ENCODE data around the gene FAAP20.
"Not testable (repeated sequence)": the region's sequence is repeated elsewhere in the genome, so short reads cannot be mapped to it uniquely, and the experiment has no call there.

Gene FAAP20

DNA sequence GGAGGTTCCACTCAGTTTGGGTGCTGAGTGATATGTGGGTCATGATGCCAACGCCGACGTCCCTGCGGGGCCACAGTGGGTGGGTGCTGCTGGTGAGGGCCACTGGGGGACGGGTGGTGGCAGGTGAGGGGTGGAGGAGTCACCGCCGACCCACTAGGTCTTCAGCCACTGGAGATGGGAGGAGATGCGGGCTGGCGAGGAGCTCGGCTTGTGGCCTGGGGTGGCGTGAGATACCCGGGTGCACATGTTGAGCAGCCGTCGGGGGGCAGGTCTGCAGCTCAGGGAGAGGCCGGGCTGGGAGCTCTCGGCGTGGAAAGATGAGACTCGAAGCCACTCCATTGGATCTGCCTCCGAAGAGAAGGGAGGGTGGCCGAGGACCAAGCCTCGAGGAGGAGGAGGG, 40.5 kb downstream of the FAAP20 start:
- DNase-seq = no peak

DNA sequence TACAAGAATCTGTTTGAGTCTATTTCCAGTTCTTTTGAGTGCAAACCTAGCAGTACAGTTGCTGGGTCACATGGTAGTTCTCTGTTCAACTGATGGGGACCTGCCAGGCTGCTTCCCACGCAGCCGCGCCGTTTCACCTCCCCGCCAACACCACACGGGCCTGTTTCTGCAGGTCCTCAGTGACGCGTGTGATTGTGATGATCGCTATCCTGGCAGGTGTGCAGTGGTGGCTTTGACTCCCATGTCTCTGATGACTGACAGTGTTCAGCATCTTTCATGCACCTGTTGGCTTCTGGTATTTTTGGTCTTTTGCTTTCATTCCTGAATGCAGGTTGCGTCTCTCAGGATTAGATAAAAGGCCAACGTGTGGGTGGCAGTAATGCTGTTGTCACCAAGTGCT, 41.6 kb downstream of the FAAP20 start:
- DNase-seq = peak; percentile 39

DNA sequence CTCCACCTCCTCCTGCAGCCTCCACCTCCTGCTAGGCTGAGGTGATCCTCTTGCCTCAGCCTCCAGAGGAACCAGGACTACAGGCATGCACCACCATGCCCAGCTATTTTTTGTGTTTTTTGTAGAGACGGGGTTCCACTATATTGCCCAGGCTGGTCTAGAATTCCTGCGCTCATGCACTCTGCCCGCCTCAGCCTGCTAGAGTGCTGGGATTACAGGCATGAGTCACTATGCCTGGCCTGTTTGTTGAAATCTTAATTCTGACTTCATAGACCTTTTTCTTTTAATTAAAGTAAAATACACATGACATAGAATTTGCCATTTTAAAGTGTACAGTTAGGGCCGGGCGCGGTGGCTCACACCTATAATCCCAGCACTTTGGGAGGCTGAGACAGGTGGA, 42.7 kb downstream of the FAAP20 start:
- DNase-seq = no peak

GRCh38 chr1:2151252-2151651, 43.3 kb downstream of the FAAP20 start:
- no peak for DNase-seq

GRCh38 chr1:2150801-2151200, 43.8 kb downstream of the FAAP20 start:
- DNase-seq = no peak

- DNase-seq = peak; percentile 54
Measured at GRCh38 chr1:2148691-2149090, 45.9 kb downstream of the FAAP20 start.

DNA sequence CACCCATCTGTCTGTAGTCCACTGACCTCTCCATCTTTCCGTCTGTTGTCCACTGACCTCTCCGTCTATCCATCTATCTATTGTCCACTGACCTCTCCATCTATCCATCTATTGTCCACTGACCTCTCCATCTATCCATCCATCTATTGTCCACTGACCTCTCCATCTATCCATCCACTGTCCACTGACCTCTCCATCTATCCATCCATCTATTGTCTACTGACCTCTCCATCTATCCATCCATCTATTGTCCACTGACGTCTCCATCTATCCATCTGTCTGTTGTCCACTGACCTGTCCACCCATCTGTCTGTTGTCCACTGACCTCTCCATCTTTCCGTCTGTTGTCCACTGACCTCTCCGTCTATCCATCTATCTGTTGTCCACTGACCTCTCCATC, 46.7 kb downstream of the FAAP20 start:
- not testable (repeated sequence) for DNase-seq

DNA sequence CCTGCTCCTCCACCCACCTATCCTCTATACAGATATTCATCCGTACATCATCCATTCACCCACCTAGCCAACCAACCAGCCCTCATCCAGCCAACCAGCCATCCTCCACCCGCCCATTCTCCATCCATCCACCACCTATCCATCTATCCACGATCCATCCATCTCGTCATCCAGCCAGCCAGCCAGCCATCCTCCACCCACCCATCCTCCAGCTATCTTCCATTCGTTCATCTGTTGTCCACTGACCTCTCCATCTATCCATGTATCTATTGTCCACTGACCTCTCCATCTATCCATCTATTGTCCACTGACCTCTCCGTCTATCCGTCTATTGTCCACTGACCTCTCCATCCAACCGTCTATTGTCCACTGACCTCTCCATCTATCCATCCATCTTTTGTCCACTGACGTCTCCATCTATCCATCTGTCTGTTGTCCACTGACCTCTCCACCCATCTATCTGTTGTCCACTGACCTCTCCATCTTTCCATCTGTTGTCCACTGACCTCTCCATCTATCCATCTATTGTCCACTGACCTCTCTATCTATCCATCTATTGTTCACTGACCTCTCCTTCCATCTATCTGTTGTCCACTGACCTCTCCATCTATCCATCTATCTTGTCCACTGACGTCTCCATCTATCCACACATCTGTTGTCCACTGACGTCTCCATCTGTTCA, 47.6 kb downstream of the FAAP20 start:
- DNase-seq = no peak

- no peak for DNase-seq
Measured at GRCh38 chr1:2145946-2146835, 48.4 kb downstream of the FAAP20 start.

- no peak for DNase-seq
Measured at GRCh38 chr1:2144501-2145090, 50.0 kb downstream of the FAAP20 start.

DNA sequence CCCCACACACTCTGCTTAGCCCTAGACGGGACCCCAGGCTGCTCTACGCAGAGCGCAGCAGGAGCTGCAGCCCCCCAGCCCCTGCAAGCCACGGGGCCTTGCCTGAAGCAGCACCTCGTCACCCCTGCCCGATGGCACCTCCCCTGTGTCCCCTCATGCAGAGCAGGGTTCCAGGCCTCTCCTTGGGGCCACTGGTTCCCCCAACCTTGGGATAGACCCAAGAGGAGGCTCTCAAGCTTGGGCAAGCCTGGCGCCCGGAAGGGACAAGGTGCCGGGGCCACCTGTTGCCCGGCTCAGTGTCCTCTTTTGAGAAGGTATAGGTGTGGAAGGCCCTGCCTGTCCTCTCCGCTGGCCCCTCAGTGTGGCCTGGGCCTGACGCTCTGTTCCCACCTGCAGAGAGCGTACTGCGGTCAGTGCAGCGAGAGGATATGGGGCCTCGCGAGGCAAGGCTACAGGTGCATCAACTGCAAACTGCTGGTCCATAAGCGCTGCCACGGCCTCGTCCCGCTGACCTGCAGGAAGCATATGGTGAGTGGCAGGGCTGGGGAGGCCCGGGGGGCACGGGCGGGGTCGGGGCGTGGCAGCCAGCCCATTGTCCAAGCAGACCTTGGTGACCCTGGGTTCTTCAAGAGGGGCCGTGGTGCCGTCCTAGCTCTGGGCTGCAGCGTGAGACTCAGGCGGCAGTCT, 50.6 kb downstream of the FAAP20 start:
- DNase-seq = no peak

GRCh38 chr1:2141025-2141424, 53.5 kb downstream of the FAAP20 start:
- no peak for DNase-seq
